Measurements from ENCODE around the gene BRPF1.

Gene BRPF1

GRCh38 chr3:9698293-9698692, 33.2 kb upstream of the BRPF1 start:
- Histone ChIP-seq H3K4me1 (ENCODE audit: control insufficient read depth, insufficient read depth, low read depth, low read length) (no peaks in the 10 kb centered on the region), H2AFZ (ENCODE audit: low read depth, low read length) (no peak overlapping the region), H2BK120ac (ENCODE audit: low read depth, low read length) (no peak overlapping the region), H3K36me3 (ENCODE audit: control insufficient read depth in 1 of 2, insufficient read depth in 2 of 2, low read depth in 1 of 2, low read length in 2 of 2) (peaks cover 60 to 85% of the 10 kb centered on the region in 2 experiments), H3K4ac (ENCODE audit: low read depth in 1 of 2, low read length in 2 of 2) (no peak overlapping the region), H3K23ac (ENCODE audit: low read length in 2 of 2) (no peak overlapping the region), H3K14ac (ENCODE audit: low read length in 2 of 2) (no peak overlapping the region), H3K9me3 (ENCODE audit: control insufficient read depth, low read length) (no peaks in the 10 kb centered on the region), H2BK15ac (ENCODE audit: low read depth, poor library complexity, severe bottlenecking) (no peak overlapping the region), H4K91ac (ENCODE audit: low read length) (no peak overlapping the region), H3K4me2 (ENCODE audit: low read length, poor library complexity, severe bottlenecking) (no peak overlapping the region), H3K79me1 (replicated peaks; ENCODE audit: low read length, poor library complexity, severe bottlenecking) (peaks cover 1% of the 10 kb centered on the region), H3K18ac (ENCODE audit: low read depth in 1 of 2, low read length in 2 of 2) (no peak overlapping the region), H3K27me3 (ENCODE audit: control insufficient read depth in 1 of 2, insufficient read depth in 1 of 2, low read length in 2 of 2) (peaks cover 2 to 5% of the 10 kb centered on the region in 2 experiments), H3K27ac (ENCODE audit: low read length, poor library complexity, severe bottlenecking) (no peak overlapping the region), H2AK5ac (ENCODE audit: low read length, severe bottlenecking) (no peak overlapping the region), H4K8ac (ENCODE audit: low read length) (no peak overlapping the region), H3K4me3 (ENCODE audit: insufficient read depth in 1 of 2, low read depth in 1 of 2, low read length in 2 of 2) (no peak overlapping the region), H2BK12ac (ENCODE audit: low read length in 2 of 2) (no peak overlapping the region), H2BK5ac (ENCODE audit: low read depth, low read length, poor library complexity, severe bottlenecking) (no peak overlapping the region), H3K9ac (ENCODE audit: low read length) (no peak overlapping the region)
- no peak for DNase-seq
- WGBS = 81% methylated on average over 2 of the region's 3 CpGs

- no peak overlapping the region for H3K18ac ChIP-seq (ENCODE audit: low read depth in 1 of 2, low read length in 2 of 2)
- H3K4me1 ChIP-seq (ENCODE audit: control insufficient read depth, insufficient read depth, low read depth, low read length) = peaks cover 17% of the 10 kb centered on the region
- no peak overlapping the region for H2BK120ac ChIP-seq (ENCODE audit: low read depth, low read length)
- H3K14ac ChIP-seq (ENCODE audit: low read length in 2 of 2) = no peak overlapping the region
- H3K27ac ChIP-seq (ENCODE audit: low read length, poor library complexity, severe bottlenecking) = no peak overlapping the region
- H3K4me2 ChIP-seq (ENCODE audit: low read length, poor library complexity, severe bottlenecking) = no peak overlapping the region
- H2AFZ ChIP-seq (ENCODE audit: low read depth, low read length) = no peak overlapping the region
- no peak overlapping the region for H3K23ac ChIP-seq (ENCODE audit: low read length in 2 of 2)
- H2BK5ac ChIP-seq (ENCODE audit: low read depth, low read length, poor library complexity, severe bottlenecking) = no peak overlapping the region
- H3K79me1 ChIP-seq (replicated peaks; ENCODE audit: low read length, poor library complexity, severe bottlenecking) = peaks cover 1% of the 10 kb centered on the region
- H3K36me3 ChIP-seq (ENCODE audit: control insufficient read depth in 1 of 2, insufficient read depth in 2 of 2, low read depth in 1 of 2, low read length in 2 of 2) = peaks cover 46 to 63% of the 10 kb centered on the region in 2 experiments
- no peak overlapping the region for H4K91ac ChIP-seq (ENCODE audit: low read length)
- H3K9me3 ChIP-seq (ENCODE audit: control insufficient read depth, low read length) = no peaks in the 10 kb centered on the region
- no peak overlapping the region for H3K9ac ChIP-seq (ENCODE audit: low read length)
- peaks cover 22% of the 10 kb centered on the region in 2 experiments for H3K27me3 ChIP-seq (ENCODE audit: control insufficient read depth in 1 of 2, insufficient read depth in 1 of 2, low read length in 2 of 2)
- H3K4ac ChIP-seq (ENCODE audit: low read depth in 1 of 2, low read length in 2 of 2) = no peak overlapping the region
- H3K4me3 ChIP-seq (ENCODE audit: insufficient read depth in 1 of 2, low read depth in 1 of 2, low read length in 2 of 2) = no peak overlapping the region
- no peak overlapping the region for H4K8ac ChIP-seq (ENCODE audit: low read length)
- no peak overlapping the region for H2BK12ac ChIP-seq (ENCODE audit: low read length in 2 of 2)
- no peak overlapping the region for H2AK5ac ChIP-seq (ENCODE audit: low read length, severe bottlenecking)
- no peak overlapping the region for H2BK15ac ChIP-seq (ENCODE audit: low read depth, poor library complexity, severe bottlenecking)
- no peak for DNase-seq
- WGBS = 78% methylated on average over 2 of the region's 2 CpGs
Measured at GRCh38 chr3:9700536-9700935, 31.0 kb upstream of the BRPF1 start.

- Histone ChIP-seq H3K27me3 (ENCODE audit: control insufficient read depth in 1 of 2, insufficient read depth in 1 of 2, low read length in 2 of 2) (peaks cover 25 to 27% of the 10 kb centered on the region in 2 experiments), H2BK5ac (ENCODE audit: low read depth, low read length, poor library complexity, severe bottlenecking) (no peak overlapping the region), H2BK15ac (ENCODE audit: low read depth, poor library complexity, severe bottlenecking) (no peak overlapping the region), H4K8ac (ENCODE audit: low read length) (no peak overlapping the region), H3K79me1 (replicated peaks; ENCODE audit: low read length, poor library complexity, severe bottlenecking) (peaks cover 1% of the 10 kb centered on the region), H3K4me1 (ENCODE audit: control insufficient read depth, insufficient read depth, low read depth, low read length) (peaks cover 17% of the 10 kb centered on the region), H2AK5ac (ENCODE audit: low read length, severe bottlenecking) (no peak overlapping the region), H3K4ac (ENCODE audit: low read depth in 1 of 2, low read length in 2 of 2) (no peak overlapping the region), H2BK120ac (ENCODE audit: low read depth, low read length) (no peak overlapping the region), H3K36me3 (ENCODE audit: control insufficient read depth in 1 of 2, insufficient read depth in 2 of 2, low read depth in 1 of 2, low read length in 2 of 2) (peaks cover 42 to 58% of the 10 kb centered on the region in 2 experiments), H2BK12ac (ENCODE audit: low read length in 2 of 2) (no peak overlapping the region), H3K14ac (ENCODE audit: low read length in 2 of 2) (no peak overlapping the region), H3K18ac (ENCODE audit: low read depth in 1 of 2, low read length in 2 of 2) (no peak overlapping the region), H3K23ac (ENCODE audit: low read length in 2 of 2) (no peak overlapping the region), H3K9ac (ENCODE audit: low read length) (no peak overlapping the region), H3K27ac (ENCODE audit: low read length, poor library complexity, severe bottlenecking) (no peak overlapping the region), H2AFZ (ENCODE audit: low read depth, low read length) (no peak overlapping the region), H3K4me3 (ENCODE audit: insufficient read depth in 1 of 2, low read depth in 1 of 2, low read length in 2 of 2) (no peak overlapping the region), H3K4me2 (ENCODE audit: low read length, poor library complexity, severe bottlenecking) (no peak overlapping the region), H3K9me3 (ENCODE audit: control insufficient read depth, low read length) (no peaks in the 10 kb centered on the region), H4K91ac (ENCODE audit: low read length) (no peak overlapping the region)
- WGBS = 96% methylated on average over 7 of the region's 7 CpGs
- DNase-seq = no peak
Measured at GRCh38 chr3:9701006-9701405, 30.5 kb upstream of the BRPF1 start.

DNA sequence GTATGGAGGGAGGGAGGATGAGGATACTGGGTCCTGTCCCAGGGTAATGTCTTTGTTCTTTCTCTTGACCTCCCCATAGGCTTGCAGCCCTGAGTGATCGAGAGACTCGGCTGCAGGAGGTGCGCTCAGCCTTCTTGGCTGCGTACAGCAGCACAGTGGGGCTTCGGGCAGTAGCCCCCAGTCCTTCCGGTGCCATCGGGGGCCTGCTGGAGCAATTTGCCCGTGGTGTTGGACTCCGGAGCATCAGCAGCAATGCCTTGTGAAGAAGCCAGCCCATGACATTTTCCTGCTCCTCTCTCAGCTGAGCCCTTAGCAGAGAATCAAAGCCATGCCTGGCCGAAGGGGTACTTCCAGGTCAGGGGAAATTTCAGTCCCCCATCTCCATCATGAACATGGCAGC, 29.8 kb upstream of the BRPF1 start:
- Histone ChIP-seq H3K4ac (ENCODE audit: low read depth in 1 of 2, low read length in 2 of 2) (no peak overlapping the region), H3K4me3 (ENCODE audit: insufficient read depth in 1 of 2, low read depth in 1 of 2, low read length in 2 of 2) (no peak overlapping the region), H3K36me3 (ENCODE audit: control insufficient read depth in 1 of 2, insufficient read depth in 2 of 2, low read depth in 1 of 2, low read length in 2 of 2) (peaks cover 38 to 52% of the 10 kb centered on the region in 2 experiments), H2AK5ac (ENCODE audit: low read length, severe bottlenecking) (no peak overlapping the region), H2BK120ac (ENCODE audit: low read depth, low read length) (no peak overlapping the region), H4K8ac (ENCODE audit: low read length) (no peak overlapping the region), H3K27ac (ENCODE audit: low read length, poor library complexity, severe bottlenecking) (no peak overlapping the region), H3K9me3 (ENCODE audit: control insufficient read depth, low read length) (no peaks in the 10 kb centered on the region), H2BK15ac (ENCODE audit: low read depth, poor library complexity, severe bottlenecking) (no peak overlapping the region), H3K27me3 (ENCODE audit: control insufficient read depth in 1 of 2, insufficient read depth in 1 of 2, low read length in 2 of 2) (peaks cover 32 to 34% of the 10 kb centered on the region in 2 experiments), H3K4me1 (ENCODE audit: control insufficient read depth, insufficient read depth, low read depth, low read length) (peaks cover 17% of the 10 kb centered on the region), H3K18ac (ENCODE audit: low read depth in 1 of 2, low read length in 2 of 2) (no peak overlapping the region), H3K14ac (ENCODE audit: low read length in 2 of 2) (no peak overlapping the region), H2AFZ (ENCODE audit: low read depth, low read length) (no peak overlapping the region), H3K4me2 (ENCODE audit: low read length, poor library complexity, severe bottlenecking) (no peak overlapping the region), H2BK5ac (ENCODE audit: low read depth, low read length, poor library complexity, severe bottlenecking) (no peak overlapping the region), H3K79me1 (replicated peaks; ENCODE audit: low read length, poor library complexity, severe bottlenecking) (peaks cover 1% of the 10 kb centered on the region), H4K91ac (ENCODE audit: low read length) (no peak overlapping the region), H3K9ac (ENCODE audit: low read length) (no peak overlapping the region), H3K23ac (ENCODE audit: low read length in 2 of 2) (no peak overlapping the region), H2BK12ac (ENCODE audit: low read length in 2 of 2) (no peak overlapping the region)
- no peak for DNase-seq
- 95% methylated on average over 10 of the region's 10 CpGs for WGBS

All from mesenchymal stem cell (in vitro differentiated cells and primary cell).